ENCODE measurements around the gene TRIML2.

- TF ChIP-seq CTCF (IDR thresholded peaks at IDR 0.05) (no peak), POLR2AphosphoS5 (IDR thresholded peaks at IDR 0.05; ENCODE audit: insufficient read depth in 1 of 2, low read depth in 1 of 2) (no peak)
These were observed 28.8 kb upstream of the TRIML2 start for GRCh38 chr4:188138227-188138626.

Data from vagina (tissue), 2 donors.